NCI-H1436 treated with DMSO at 0.1 percent for 48 hours (cell line): ENCODE data around the gene IL17RB.

Experiments used
- DNase-seq: peaks from one replicate; lab custom pipeline; 2025; lab: John Stamatoyannopoulos, UW

The IL17RB gene

DNA sequence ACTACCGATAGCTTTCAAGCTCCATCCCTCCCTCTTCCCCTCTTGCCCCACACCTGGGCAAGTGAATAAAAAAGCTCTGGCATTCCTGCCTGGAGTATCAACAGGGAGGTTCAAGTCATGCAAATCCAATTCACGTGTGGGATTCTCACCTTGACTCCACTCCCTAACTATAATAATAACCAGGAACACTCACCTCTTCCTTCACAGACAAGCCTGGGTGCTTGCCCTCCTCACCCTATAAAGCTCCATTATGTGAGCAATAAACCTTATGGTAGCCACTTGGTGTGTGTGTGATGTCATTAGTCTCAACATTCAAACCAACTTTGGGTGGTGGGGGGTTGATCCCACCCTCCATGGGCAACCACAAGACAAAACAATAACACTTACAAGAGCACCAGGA lies 16.8 kb upstream of the IL17RB start:
- no peak for DNase-seq

DNA sequence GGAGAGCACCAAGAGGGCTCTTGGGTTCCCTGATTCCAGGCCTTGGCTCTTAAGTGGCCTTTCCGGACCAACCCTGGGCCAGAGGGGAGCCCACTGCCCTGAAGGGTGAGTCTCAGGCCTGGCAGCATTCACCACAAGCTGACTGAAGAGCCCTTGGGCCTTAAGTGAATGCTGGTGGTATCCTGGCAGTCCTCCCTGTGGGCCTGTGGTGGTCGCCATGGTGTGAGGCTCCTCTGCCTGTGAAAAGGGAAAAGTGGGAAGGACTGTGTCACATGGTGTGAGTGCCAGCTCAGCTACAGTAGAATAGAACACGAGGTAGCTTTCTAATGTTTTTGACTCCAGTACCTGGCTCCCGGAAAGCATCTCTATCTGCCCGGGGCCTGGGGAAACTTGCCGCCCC lies 15.4 kb upstream of the IL17RB start:
- DNase-seq: no peak

DNA sequence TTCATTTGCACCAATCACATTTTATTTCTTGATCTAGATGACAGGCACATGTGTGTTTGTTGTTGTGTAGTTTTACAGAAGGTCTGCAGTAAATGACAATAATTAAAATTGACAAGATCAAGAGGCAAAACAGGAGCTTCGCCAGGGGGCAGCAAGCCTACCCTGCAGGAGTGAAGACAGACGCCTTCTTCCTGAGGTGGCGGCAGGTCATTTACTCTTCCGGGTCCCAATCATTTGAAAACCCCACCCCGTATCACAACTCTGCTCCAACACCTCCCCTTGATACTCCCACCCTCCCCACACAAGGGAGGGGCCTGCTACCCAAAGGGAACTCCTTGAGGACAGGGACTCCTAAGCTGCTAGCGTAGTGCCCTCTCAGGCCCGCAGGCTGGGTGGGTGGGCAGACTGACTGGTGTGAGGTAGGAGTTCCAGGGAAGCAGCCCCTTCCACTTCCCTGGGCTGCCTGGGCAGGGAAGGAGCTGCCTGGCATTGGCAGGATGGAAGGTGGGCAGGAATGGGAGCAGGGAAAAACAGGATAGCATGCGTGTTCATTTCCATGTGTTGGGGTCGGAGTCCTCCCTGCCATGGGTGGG lies 13.2 kb upstream of the IL17RB start:
- DNase-seq: no peak

DNA sequence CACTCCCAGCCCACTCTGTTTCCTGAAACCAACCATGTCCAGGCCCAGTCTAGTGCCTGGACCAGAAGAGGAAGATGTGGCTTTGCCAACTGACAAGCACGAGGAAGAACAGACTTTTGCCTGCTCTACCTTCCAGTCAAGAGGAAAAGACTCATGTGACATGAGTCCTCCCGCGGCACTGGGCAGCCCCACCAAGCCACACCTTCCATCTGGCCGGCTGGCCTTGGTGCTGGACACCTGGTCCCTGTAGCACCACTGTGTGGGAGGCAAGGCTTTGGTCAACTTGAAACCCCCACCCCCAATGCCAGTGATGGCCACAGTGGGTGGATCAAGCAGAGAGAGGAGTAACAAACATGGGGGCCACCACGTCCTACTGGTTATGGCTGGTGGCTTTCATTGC lies 12.7 kb upstream of the IL17RB start:
- DNase-seq: no peak

DNA sequence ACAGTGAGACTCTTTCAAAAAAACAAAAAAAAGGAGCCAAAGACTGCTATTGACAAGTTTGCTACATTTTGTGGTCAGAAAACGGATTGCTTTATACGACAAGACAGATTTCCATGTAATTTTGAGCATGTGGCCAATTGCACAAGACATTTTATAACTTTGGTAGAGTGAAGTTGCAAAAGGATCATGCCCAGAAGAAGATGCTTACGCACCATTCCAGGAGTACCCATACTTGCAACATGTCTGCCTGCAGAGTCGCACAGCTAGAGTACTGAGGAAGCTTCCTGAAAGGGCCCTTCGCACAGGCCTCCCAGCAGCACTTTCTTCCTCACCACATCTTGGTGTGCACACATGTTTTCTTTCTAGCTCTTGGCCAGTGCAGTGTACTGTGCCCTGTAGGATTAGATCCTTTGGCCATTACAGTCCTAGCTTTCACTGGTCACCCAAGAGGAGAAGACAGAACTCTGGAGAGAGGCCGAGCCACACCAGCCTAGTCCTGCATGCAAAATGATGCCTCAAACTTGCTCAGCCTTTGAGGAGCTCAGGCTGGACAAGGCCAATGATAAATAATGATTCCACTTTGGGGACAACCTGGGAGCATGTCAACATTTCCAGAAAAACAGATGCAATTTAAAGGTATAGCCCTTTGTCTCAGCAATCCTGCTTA lies 11.8 kb upstream of the IL17RB start:
- DNase-seq: no peak

DNA sequence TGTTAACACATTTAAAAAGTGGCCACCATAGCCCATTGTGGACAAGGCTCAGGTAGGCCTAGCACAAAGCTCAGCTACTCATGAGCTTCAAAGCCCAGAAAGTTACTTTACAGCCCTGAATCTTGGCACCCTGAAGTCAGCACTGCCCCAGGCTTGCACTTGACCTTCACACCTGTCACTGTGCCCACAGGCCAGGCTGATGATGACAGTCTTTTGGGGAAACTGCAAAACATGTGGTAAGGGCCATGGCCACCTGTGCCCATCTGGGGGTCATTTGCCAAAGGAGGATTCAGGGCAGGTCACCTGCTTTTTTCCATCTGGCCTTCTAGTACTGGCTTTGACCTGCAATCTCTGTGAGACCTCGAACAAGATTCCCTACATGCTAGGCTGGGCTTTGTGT lies 11.1 kb upstream of the IL17RB start:
- DNase-seq: no peak

DNA sequence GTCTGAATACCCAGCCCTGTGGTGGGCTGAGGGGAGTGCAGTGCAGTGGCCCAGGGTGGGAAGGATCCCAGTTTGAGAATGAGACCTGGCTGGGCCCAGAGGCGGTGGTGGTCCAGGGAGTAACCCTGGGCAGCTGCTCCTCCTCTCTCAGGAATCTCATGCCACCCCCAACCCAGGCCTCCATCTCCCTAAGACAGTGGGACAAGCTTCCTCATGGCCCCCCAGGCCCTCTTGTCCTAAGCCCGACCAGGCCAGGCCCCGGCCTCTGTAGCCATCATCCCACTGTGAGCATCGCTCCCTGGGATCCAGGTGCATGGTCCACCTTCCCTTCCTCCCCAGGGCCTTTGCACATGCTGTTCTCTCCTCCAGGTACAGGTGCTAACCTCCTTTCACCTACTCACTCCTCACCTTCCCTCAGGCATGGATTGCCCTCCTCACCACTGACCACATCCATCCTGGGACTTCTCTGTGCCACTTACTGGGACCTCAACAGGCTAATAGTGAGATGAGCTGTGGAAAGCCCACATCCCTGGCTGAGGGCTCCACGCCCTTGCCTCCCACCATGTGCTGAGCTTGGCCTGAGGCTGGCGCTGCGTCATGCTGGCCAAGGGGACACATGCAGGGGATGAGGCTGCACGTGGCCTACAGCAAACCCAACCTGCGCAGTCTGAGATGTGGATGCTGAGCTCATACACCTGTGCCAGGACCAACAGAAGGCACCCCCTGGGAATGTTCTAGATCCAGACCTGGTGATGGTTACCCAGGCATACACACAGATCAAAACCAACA lies 10.1 kb upstream of the IL17RB start:
- no peak for DNase-seq

DNA sequence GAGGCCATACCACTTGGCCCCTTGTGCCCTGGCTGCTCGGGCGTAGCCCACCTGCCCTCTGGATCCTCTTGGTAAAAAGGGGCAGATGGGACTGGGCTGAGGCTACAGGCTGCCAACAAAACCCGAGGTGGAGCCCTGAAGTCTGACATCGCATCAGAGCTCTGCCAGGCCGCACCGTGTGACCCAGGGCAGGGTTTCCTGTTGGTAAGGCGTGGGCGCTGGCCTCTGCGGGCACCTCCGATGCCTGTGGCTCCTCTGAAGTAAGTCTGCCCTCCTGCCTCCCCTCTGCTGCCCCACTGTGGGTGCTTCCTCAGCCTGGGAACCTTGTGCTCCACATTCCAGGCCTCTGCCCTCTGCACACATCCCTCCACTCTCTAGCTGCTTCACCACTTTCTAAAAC lies 9.0 kb upstream of the IL17RB start:
- no peak for DNase-seq

DNA sequence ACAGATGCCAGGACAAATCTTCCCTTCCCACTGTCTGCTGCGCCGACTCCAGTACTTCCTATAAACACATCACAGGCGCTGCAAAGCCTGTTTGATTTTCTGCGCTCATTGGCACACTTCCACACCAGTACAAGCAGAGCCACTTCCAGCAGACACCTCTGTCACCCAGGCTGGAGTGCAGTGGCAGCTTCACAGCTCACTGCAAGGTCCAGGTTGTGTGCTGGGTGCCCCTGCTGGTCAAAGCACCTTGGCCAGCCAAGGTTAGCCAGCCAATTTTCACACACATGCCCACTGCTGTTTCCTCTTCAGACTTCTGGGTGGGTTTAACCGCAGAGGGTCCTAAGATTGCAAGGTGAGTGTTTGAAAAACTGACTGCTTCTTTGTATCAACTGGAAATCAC lies 5.1 kb upstream of the IL17RB start:
- DNase-seq: no peak

DNA sequence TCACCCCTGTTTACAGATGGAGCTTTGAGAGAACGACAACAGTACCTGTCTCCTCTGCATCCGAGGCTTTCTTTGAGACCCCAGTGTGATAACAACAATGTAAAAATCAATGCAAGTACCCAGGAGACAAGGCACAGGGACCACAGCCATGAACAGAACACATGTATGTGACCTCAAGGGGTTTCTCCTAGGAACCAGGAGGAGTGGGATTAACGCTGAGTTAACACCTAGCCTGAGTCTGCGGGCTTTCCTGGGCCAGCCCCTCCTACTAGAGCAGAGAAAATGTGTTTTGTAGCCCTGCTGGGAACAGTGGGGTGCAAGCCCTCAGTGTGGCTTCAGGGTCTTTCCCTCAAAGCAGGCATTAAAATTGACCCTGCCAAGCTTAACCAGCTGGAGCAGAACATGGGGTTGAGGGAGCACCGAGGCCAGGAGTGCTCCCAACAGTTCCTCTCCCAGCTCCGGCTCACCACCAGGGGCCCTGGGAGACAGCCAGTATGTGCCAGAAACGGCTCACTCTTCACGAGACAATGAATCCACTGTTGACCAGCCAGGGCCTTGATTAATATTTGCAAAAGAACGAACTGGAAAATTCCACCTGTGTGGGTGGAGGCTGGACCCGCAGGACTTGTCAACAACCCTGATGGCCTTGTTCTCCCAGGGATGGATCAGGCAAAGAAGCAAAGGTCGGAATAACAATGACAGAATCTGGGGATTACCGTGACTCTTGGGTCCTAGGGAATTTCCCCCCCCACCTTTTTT lies 3.8 kb upstream of the IL17RB start:
- DNase-seq: no peak

DNA sequence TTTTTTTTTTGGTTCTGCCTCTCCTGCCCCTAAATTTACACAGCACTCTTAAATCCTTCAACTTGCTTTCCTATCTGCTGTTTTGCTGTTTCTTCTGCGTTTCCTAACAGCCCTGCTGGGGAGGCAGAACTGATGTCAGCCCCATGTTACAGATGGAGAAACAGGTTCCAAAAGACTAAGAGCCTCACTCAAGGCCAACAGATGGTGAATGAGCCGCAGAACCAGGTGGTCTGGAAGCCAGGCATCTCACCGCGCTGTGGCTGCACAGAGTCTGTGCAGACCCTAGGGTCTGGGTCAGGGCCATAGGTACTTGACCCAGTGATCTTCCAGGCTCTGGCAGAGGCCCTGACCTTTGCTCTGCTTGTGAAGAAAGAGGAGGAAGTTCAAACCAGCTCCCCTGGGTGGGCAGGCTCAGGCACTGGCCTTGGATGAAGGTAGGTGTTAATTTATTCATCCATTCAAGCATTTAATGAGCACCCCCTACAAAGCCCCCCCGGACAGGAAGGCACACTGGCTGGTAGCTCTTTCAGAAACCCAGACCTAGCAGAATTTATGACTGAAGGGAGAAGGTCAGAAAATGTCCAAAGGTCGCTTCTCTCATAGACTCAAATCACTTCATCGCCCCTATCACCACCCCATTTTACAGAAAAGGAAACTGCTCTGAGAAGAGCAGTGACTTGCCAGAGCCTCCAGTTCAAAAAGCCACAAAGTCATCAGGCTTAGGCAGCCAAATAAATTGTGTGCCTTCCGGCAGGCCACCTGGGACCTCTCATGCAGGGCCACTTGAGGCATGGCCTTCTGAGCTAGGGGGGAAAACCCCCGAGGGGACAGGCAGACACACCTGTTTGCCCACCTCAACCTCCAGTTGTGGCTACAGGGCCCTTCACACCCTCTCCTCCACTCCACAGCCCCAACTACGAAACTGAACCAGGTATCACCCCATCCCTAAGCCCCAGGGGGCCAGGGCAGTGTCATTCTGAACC lies 2.9 kb upstream of the IL17RB start:
- DNase-seq: no peak

DNA sequence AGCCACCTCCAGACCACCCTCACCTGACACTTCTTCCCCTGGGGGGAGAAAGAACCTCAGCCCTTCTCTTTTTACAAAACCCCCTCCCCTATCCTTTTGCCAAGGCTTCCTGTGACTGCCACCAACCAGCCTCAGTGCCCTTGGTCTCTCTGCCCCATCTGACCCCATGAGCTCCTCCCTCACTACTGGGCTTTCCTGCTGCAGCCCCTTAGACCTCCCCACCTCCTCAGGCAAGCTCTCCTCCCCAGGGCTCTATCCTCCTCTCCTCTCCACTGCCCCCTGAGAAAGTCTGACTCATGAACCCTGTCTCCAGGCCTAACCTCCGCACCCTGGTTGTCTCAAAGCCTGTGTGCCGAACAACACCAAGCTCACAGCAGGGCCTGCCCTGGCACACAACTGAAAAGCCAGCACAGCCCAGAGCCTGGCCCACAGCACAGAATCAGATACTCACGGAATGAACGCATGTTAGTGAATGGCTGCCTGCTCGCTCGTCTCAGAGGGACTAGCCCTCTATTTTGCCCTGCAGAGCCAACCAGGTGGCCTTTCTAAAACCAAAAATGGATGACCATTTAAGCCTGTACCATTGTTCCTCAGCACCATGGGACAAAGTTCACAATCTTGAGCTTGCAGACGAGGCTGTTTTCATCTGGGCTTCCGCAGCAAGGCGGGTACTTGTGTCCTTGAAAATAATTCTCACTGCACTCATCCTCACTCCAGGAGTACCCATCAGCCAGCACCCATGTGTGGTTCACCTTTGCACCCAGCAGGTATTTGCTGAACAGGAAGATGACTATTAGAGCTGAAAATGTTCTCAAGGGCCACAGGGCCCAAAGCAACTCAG lies 1.9 kb upstream of the IL17RB start:
- no peak for DNase-seq

DNA sequence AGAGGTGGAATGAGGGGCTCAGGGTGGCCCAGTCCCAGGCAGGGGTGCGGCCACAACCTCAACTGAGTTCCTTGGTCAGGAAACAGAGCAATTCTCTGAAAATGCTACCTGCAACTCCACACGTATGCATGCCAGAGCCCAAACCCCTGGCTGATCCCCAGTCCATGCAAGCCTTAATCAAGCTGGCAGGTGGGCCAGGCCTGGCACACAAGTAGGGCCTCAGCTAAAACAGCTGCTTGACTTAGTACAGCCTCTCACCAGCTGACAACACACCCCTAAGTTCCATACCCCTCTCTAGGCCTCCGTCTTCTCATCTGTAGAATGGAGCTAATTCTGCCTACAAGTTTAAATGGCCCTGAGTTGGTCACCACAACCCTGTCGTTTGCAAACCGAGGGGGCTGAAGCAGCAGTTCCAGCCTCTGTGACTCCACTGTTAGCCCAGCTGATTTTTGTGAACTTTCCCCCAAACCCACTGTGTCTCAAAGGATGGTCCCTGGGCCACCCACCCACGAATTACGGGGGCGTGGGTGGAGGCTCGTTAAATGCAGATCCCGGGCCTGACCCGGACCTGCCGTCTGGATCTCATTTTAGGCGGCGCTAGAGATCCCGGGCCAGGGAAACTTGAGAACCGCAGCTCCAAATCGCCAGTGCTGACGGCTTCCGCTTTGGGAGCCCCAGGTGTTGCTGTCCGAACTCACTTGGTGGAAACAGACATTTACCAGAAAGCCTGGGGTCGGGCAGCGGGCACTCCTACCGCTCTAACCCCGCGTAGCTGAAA lies 1.1 kb upstream of the IL17RB start:
- no peak for DNase-seq

DNA sequence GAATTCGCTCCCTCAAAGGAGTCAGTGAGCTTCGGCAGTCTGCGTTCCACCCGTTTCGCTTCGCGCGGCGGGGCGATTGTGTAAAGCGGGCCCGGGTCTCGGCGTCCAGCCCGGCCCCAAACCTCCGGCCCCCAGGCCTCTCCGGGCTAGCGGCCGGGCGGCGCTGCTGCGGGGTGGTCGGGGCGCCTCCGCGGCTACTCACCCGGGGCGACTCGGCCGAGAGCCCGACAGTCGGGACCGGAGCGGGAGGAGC lies 561 bp upstream of the IL17RB start:
- DNase-seq: no peak

DNA sequence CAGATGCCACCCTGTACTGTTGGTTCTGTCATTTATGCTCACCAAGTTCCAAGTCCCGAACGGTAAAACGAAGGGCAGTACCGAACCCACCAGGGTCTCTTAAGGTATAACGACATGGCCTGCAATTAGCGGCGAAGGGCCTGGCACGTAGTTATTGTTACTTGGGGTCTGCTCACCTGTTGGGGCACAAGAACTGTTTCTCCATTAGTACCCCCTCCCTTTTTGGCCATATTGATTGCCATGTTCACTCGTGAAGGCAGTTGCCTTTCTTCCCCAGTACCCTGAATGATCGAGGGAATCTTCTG lies 435 bp downstream of the IL17RB start:
- no peak for DNase-seq

DNA sequence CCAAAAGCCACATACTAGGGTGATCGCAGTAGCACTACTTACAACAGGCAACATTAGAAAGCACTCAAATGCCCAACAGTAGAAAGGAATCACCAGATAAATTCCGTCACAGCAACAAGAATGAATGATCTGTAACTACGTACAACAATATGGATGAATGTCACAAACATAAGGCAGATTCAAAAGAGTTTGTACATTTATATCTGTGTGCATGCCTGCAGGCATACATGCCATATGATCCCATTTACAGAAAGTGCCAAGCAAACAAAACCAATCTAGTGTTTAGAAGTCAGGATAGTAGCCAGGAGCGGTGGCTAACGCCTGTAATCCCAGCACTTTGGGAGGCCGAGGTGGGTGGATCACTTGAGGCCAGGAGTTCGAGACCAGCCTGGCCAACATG lies 3.5 kb downstream of the IL17RB start:
- DNase-seq: no peak

DNA sequence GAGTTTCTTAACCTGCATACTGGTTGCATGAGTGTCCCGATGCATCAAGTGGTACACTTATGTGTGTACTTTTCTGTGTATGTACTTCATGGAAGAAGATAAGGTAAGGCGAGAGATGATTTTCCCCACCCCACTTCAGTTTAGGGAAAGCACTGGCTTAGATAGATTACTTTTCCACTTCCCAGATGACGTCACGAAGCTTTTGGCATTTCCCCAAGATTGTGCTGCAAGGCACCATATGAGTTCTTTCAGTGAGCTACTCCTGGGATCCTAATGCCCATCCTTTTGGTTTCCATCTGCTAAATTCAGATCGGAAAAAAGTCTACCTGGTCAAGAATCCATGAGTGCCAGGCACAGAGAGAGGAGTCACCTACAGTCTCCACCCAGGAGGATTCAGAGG lies 4.5 kb downstream of the IL17RB start:
- DNase-seq: no peak

DNA sequence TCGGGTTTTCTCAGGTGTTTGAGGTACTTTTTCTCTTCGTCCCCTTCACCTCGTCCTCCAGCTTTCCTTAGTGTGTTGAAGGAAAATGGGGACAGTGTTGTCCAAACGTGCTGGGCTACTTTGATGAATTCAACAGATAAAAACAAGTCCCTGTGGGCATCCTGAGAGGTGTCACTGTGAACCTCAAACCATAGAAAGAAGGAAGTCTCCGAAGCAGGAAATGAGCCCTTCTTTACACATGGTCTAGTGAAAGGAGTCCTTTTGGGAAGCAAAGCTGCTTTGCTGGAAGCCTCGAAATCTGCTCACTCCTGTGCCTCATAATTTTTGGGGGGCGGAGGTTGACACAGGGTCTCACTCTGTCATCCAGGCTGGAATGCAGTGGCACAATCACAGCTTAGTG lies 10.6 kb downstream of the IL17RB start:
- DNase-seq: no peak

DNA sequence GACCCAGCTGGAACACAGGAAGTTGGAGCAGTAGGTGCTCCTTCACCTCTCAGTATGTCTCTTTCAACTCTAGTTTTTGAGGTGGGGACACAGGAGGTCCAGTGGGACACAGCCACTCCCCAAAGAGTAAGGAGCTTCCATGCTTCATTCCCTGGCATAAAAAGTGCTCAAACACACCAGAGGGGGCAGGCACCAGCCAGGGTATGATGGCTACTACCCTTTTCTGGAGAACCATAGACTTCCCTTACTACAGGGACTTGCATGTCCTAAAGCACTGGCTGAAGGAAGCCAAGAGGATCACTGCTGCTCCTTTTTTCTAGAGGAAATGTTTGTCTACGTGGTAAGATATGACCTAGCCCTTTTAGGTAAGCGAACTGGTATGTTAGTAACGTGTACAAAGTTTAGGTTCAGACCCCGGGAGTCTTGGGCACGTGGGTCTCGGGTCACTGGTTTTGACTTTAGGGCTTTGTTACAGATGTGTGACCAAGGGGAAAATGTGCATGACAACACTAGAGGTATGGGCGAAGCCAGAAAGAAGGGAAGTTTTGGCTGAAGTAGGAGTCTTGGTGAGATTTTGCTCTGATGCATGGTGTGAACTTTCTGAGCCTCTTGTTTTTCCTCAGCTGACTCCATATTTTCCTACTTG lies 11.9 kb downstream of the IL17RB start:
- no peak for DNase-seq

DNA sequence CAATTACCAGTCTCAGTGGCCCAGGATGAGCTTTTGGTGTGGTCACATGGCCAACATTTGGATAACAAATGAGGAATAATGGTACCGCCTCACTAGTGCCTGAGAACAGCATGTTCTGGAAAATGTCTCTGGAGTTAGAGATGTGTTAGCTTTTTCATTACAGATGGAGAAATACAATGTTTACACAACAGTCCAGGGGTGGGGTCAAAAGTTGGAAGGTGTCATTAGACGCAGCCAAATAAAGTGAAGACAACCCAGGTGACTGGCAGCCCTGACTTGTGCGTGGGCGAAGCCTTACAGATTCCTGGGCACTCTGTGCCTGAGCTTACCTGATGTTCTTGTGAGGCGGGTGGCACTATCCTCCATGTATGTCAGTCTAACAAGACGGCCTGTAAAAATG lies 12.8 kb downstream of the IL17RB start:
- DNase-seq: no peak
